ENCODE measurements around the gene FYTTD1. TPM values are rescaled to one million over a fixed set of nuclear protein-coding genes. Genes with fewer than 3 reads are reported as not detected.

Gene FYTTD1
- total RNA-seq, 1 donor from 2014 or later = 89.1 TPM

DNA sequence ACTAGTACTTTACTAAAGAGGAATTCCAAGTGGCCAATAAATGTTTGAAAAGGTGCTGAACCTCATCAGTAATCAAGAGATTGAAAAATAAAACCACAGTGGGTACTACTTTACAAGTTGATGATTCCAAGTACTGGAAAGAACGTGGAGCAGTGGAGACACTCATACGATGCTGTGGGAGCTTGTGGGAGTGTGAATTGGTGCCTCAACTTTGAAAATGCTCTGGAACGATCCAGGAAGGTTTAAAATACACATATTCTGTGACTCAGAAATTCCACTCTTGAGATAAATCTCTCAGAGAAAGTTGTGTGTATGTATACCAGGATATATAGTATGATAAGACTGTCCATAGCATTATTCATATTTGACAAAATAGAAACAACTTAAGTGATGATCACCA lies 50.7 kb downstream of the FYTTD1 start:
- Mint-ChIP-seq H3K4me3 (ENCODE audit: unreplicated experiment) (no peak overlapping the region), H3K27ac (ENCODE audit: unreplicated experiment) (no peak overlapping the region), H3K9me3 (ENCODE audit: unreplicated experiment) (peaks cover 2% of the 10 kb centered on the region), H3K36me3 (ENCODE audit: low read depth, unreplicated experiment) (peaks cover 1% of the 10 kb centered on the region), H3K4me1 (ENCODE audit: low read depth, unreplicated experiment) (peaks cover 11% of the 10 kb centered on the region), H3K27me3 (ENCODE audit: low read depth, unreplicated experiment) (no peaks in the 10 kb centered on the region)
- Histone ChIP-seq H2AFZ (ENCODE audit: low read depth, low read length) (no peak overlapping the region), H3K9me3 (ENCODE audit: insufficient read depth, low read depth, low read length) (no peaks in the 10 kb centered on the region), H3K4me2 (ENCODE audit: low read length) (no peak overlapping the region), H3K9ac (ENCODE audit: low read length) (no peak overlapping the region), H3K27ac (ENCODE audit: low read depth, low read length) (no peak overlapping the region), H4K20me1 (ENCODE audit: insufficient read depth, low read length) (peaks cover 93% of the 10 kb centered on the region), H3K27me3 (ENCODE audit: insufficient read depth, low read length) (no peaks in the 10 kb centered on the region), H3K4me3 (ENCODE audit: insufficient read depth, low read depth, low read length) (no peak overlapping the region), H3K79me2 (ENCODE audit: insufficient read depth, low read length) (peaks cover 94% of the 10 kb centered on the region), H3K36me3 (ENCODE audit: insufficient read depth, low read length) (no peaks in the 10 kb centered on the region), H3K4me1 (ENCODE audit: insufficient read depth, low read length) (peaks cover 5% of the 10 kb centered on the region)
- FAIRE-seq = no peak
- TF ChIP-seq, protein P1, sequence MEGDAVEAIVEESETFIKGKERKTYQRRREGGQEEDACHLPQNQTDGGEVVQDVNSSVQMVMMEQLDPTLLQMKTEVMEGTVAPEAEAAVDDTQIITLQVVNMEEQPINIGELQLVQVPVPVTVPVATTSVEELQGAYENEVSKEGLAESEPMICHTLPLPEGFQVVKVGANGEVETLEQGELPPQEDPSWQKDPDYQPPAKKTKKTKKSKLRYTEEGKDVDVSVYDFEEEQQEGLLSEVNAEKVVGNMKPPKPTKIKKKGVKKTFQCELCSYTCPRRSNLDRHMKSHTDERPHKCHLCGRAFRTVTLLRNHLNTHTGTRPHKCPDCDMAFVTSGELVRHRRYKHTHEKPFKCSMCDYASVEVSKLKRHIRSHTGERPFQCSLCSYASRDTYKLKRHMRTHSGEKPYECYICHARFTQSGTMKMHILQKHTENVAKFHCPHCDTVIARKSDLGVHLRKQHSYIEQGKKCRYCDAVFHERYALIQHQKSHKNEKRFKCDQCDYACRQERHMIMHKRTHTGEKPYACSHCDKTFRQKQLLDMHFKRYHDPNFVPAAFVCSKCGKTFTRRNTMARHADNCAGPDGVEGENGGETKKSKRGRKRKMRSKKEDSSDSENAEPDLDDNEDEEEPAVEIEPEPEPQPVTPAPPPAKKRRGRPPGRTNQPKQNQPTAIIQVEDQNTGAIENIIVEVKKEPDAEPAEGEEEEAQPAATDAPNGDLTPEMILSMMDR (IDR thresholded peaks at IDR 0.05; ENCODE audit: insufficient read depth, low read depth, low read length) = no peak
- TF ChIP-seq EZH2 (IDR thresholded peaks at IDR 0.05; ENCODE audit: insufficient read depth, low read length) = no peak
- DNase-seq (ENCODE audit: low read depth) = peak; percentile 34

DNA sequence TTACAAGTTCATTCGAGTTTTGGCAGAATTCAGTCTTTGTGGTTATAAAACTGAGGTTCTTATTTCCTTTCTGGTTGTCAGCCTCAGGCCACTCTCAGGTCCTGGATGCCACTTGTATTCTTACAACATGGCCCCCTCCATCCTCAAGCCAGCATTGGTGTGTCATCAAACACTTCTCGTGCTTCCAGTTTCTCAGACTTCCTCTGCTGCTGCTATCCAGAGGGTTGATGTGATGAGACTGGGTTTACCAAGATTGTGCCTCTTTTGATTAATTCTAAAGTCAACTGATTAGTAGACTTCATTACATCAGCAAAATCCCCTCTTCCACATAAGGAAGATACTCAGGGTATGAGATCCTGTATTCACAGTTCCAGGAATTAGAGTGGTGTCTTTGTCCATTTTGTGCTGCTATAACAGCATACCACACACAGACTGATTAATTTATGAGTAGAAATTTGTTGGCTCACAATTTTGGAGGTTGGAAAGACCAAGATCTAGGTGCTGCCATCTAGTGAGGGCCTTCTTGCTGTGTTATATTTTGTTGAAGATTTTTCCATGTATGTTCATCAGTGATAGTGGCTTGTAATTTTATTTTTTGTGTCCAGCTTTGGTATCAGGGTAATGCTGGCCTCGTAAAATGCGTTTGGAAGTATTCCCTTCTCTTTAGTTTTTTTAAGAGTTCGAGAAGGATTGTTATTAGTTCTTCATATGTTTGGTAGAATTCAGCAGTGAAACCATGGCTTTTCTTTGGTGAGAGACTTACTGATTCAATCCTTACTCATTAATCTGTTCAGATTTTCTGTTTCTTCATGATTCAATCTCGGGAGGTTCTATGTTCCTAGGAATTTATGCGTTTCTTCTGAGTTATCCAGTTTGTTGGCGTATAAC lies 52.5 kb downstream of the FYTTD1 start:
- peaks cover 11% of the 10 kb centered on the region for H3K4me1 Mint-ChIP-seq (ENCODE audit: low read depth, unreplicated experiment)
- no peak overlapping the region for H3K4me2 ChIP-seq (ENCODE audit: low read length)
- FAIRE-seq = peak; percentile 13
- no peak overlapping the region for H3K4me3 Mint-ChIP-seq (ENCODE audit: unreplicated experiment)
- H3K4me3 ChIP-seq (ENCODE audit: insufficient read depth, low read depth, low read length) = no peak overlapping the region
- no peaks in the 10 kb centered on the region for H3K9me3 ChIP-seq (ENCODE audit: insufficient read depth, low read depth, low read length)
- no peak overlapping the region for H3K27ac Mint-ChIP-seq (ENCODE audit: unreplicated experiment)
- no peak overlapping the region for H2AFZ ChIP-seq (ENCODE audit: low read depth, low read length)
- H3K27me3 Mint-ChIP-seq (ENCODE audit: low read depth, unreplicated experiment) = no peaks in the 10 kb centered on the region
- DNase-seq (ENCODE audit: low read depth) = peak; percentile 39
- no peaks in the 10 kb centered on the region for H3K27me3 ChIP-seq (ENCODE audit: insufficient read depth, low read length)
- H4K20me1 ChIP-seq (ENCODE audit: insufficient read depth, low read length) = peaks cover 85% of the 10 kb centered on the region
- peaks cover 90% of the 10 kb centered on the region for H3K79me2 ChIP-seq (ENCODE audit: insufficient read depth, low read length)
- H3K9ac ChIP-seq (ENCODE audit: low read length) = no peak overlapping the region
- peaks cover 5% of the 10 kb centered on the region for H3K9me3 Mint-ChIP-seq (ENCODE audit: unreplicated experiment)
- H3K4me1 ChIP-seq (ENCODE audit: insufficient read depth, low read length) = peaks cover 5% of the 10 kb centered on the region
- H3K36me3 ChIP-seq (ENCODE audit: insufficient read depth, low read length) = no peaks in the 10 kb centered on the region
- no peak overlapping the region for H3K27ac ChIP-seq (ENCODE audit: low read depth, low read length)
- TF ChIP-seq EZH2 (IDR thresholded peaks at IDR 0.05; ENCODE audit: insufficient read depth, low read length) = no peak
- TF ChIP-seq, protein P1 (IDR thresholded peaks at IDR 0.05; ENCODE audit: insufficient read depth, low read depth, low read length) = peak; percentile 31
- peaks cover 4% of the 10 kb centered on the region for H3K36me3 Mint-ChIP-seq (ENCODE audit: low read depth, unreplicated experiment)
